Dermis microvascular lymphatic vessel endothelial cell (primary cell): Measurements from ENCODE around the gene CDNF. TPM values are rescaled to one million over a fixed set of nuclear protein-coding genes. Genes with fewer than 3 reads are reported as not detected.
"Not testable (repeated sequence)": the region's sequence is repeated elsewhere in the genome, so short reads cannot be mapped to it uniquely, and the experiment has no call there.

Experiments
- DNase-seq, 2 donors: peaks; one replicate each; pipeline versions ENCODE4 v3.0.0 to v3.0.0-alpha.2; 2010; ENCODE audit warnings: low read depth in 2 of 2
- total RNA-seq: library from RNA; depleted of rRNA; stranded (reverse); fragments of >200 nt; gene quantifications from 2 replicates; pipeline ENCODE4 v1.2.1, GENCODE V29; 2014

CDNF gene
- total RNA-seq, result 0.26 and 0.38 TPM in 2 replicates

GRCh38 chr10:14837757-14838581 lies at the start of gene CDNF, which contains the start of the genes HSPA14 and MSANTD7:
Gene CDNF, minus strand, starts transcription at chr10:14838037. Its CDS starts 91 bp downstream, at chr10:14837946.
Gene HSPA14, plus strand, starts transcription at chr10:14838306. Its CDS starts 97 bp downstream, at chr10:14838403.
Gene MSANTD7, plus strand, starts transcription at chr10:14838306. Its CDS starts 3,979 bp downstream, at chr10:14842285.
- DNase-seq, result peak; percentile 99

- DNase-seq, result no peak
Measured at GRCh38 chr10:14884082-14884481, 46.2 kb upstream of the CDNF start.

- peak in 1 of 2 donors; percentile 4 for DNase-seq
Measured at GRCh38 chr10:14880229-14880628, 42.4 kb upstream of the CDNF start.

- no peak for DNase-seq
Measured at GRCh38 chr10:14879928-14880193, 42.0 kb upstream of the CDNF start.

- DNase-seq, result peak in 1 of 2 donors; percentile 31
Measured at GRCh38 chr10:14879124-14879927, 41.5 kb upstream of the CDNF start.

- DNase-seq, result peak; percentile 81 to 97
Measured at GRCh38 chr10:14878266-14879123, 40.7 kb upstream of the CDNF start, which contains the start of gene SUV39H2. Gene SUV39H2, plus strand, starts transcription at chr10:14878866. Its CDS starts 23 bp downstream, at chr10:14878889.

GRCh38 chr10:14876764-14877163 lies 38.9 kb upstream of the CDNF start:
- no peak for DNase-seq

- no peak for DNase-seq
Measured at GRCh38 chr10:14875941-14876340, 38.1 kb upstream of the CDNF start.

- no peak for DNase-seq
Measured at GRCh38 chr10:14873090-14873760, 35.4 kb upstream of the CDNF start.

GRCh38 chr10:14864871-14865270 lies 27.0 kb upstream of the CDNF start:
- DNase-seq, result not testable (repeated sequence)

GRCh38 chr10:14864466-14864865 lies 26.6 kb upstream of the CDNF start:
- DNase-seq, result not testable (repeated sequence)

- DNase-seq, result no peak
Measured at GRCh38 chr10:14860791-14861190, 23.0 kb upstream of the CDNF start.

- DNase-seq, result no peak
Measured at GRCh38 chr10:14859775-14860174, 21.9 kb upstream of the CDNF start.

- no peak for DNase-seq
Measured at GRCh38 chr10:14859043-14859442, 21.2 kb upstream of the CDNF start.

GRCh38 chr10:14858338-14858960 lies 20.6 kb upstream of the CDNF start:
- no peak for DNase-seq

GRCh38 chr10:14855453-14855852 lies 17.6 kb upstream of the CDNF start:
- DNase-seq, result no peak

GRCh38 chr10:14852236-14852635 lies 14.4 kb upstream of the CDNF start:
- no peak for DNase-seq

GRCh38 chr10:14844948-14845347 lies 7.1 kb upstream of the CDNF start:
- no peak for DNase-seq

- DNase-seq, result no peak
Measured at GRCh38 chr10:14843327-14843988, 5.6 kb upstream of the CDNF start.

- no peak for DNase-seq
Measured at GRCh38 chr10:14840178-14840577, 2.3 kb upstream of the CDNF start.
